SU-DHL-6 (cell line): ENCODE data around the gene HEYL.
"Not testable (repeated sequence)": the region's sequence is repeated elsewhere in the genome, so short reads cannot be mapped to it uniquely, and the experiment has no call there.

ENCODE experiments used
- EZH2phosphoT487 ChIP-seq: fragments of 200-600 bp; sonication (generic), shearing (Covaris generic); conservative IDR thresholded peaks from 2 replicates; pipeline ENCODE4 v1.6.1; 2018; ENCODE audit warnings: mild to moderate bottlenecking, antibody characterized with exemption, low read length, moderate library complexity, mixed read lengths
- TF ChIP-seq, protein P1 (sequence below): fragments of 200-600 bp; sonication (generic); IDR thresholded peaks from one replicate; pipeline ENCODE4 v1.5.1; 2017; ENCODE audit warnings: antibody characterized with exemption, mild to moderate bottlenecking, low read length, moderate library complexity; ENCODE audit not compliant: insufficient read depth, poor library complexity, severe bottlenecking

- TF ChIP-seq, protein P1, sequence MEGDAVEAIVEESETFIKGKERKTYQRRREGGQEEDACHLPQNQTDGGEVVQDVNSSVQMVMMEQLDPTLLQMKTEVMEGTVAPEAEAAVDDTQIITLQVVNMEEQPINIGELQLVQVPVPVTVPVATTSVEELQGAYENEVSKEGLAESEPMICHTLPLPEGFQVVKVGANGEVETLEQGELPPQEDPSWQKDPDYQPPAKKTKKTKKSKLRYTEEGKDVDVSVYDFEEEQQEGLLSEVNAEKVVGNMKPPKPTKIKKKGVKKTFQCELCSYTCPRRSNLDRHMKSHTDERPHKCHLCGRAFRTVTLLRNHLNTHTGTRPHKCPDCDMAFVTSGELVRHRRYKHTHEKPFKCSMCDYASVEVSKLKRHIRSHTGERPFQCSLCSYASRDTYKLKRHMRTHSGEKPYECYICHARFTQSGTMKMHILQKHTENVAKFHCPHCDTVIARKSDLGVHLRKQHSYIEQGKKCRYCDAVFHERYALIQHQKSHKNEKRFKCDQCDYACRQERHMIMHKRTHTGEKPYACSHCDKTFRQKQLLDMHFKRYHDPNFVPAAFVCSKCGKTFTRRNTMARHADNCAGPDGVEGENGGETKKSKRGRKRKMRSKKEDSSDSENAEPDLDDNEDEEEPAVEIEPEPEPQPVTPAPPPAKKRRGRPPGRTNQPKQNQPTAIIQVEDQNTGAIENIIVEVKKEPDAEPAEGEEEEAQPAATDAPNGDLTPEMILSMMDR: not testable (repeated sequence)
- TF ChIP-seq EZH2phosphoT487: not testable (repeated sequence)
These were observed 35.8 kb downstream of the HEYL start for GRCh38 chr1:39603677-39604076.
